ENCODE data around the gene NAGA.

DNA sequence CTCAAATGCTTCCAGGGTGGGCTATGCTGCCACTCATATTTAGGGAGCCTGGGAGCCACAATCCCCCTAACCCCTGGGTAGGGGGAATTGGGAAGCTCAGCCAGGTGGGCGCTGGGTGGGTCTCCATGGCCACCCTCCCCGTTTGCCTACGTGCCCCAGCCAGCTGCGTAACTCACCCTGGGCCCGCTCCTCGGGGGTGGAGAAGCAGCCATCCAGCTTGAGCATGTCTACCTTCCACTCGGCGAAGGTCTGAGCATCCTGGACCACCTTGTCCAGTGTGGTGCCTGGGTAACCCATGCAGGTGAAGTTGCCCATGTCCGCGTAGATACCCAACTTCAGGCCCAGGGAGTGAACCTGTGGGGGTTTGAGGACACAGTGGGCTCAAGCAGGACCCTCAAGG, 3.7 kb downstream of the NAGA start:
- TF ChIP-seq, protein P1, sequence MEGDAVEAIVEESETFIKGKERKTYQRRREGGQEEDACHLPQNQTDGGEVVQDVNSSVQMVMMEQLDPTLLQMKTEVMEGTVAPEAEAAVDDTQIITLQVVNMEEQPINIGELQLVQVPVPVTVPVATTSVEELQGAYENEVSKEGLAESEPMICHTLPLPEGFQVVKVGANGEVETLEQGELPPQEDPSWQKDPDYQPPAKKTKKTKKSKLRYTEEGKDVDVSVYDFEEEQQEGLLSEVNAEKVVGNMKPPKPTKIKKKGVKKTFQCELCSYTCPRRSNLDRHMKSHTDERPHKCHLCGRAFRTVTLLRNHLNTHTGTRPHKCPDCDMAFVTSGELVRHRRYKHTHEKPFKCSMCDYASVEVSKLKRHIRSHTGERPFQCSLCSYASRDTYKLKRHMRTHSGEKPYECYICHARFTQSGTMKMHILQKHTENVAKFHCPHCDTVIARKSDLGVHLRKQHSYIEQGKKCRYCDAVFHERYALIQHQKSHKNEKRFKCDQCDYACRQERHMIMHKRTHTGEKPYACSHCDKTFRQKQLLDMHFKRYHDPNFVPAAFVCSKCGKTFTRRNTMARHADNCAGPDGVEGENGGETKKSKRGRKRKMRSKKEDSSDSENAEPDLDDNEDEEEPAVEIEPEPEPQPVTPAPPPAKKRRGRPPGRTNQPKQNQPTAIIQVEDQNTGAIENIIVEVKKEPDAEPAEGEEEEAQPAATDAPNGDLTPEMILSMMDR (IDR thresholded peaks at IDR 0.05): no peak
- TF ChIP-seq EP300 (IDR thresholded peaks at IDR 0.05) (no peak), POLR2A (IDR thresholded peaks at IDR 0.05) (no peak)
